Measurements from ENCODE around the gene ZNF45.
"Not testable (repeated sequence)": the region's sequence is repeated elsewhere in the genome, so short reads cannot be mapped to it uniquely, and the experiment has no call there.

Gene ZNF45

GRCh38 chr19:43934985-43935708 is at the start of gene ZNF45:
Gene ZNF45 (minus strand): TSS chr19:43935282. CDS start chr19:43922185, 13,097 bp downstream.
- DNase-seq (ENCODE audit: extremely low read depth in 1 of 2, low read depth in 1 of 2) = peak; percentile 68 to 75

- DNase-seq (ENCODE audit: extremely low read depth in 1 of 2, low read depth in 1 of 2) = no peak
Measured at GRCh38 chr19:43984687-43985000, 49.6 kb upstream of the ZNF45 start.

DNA sequence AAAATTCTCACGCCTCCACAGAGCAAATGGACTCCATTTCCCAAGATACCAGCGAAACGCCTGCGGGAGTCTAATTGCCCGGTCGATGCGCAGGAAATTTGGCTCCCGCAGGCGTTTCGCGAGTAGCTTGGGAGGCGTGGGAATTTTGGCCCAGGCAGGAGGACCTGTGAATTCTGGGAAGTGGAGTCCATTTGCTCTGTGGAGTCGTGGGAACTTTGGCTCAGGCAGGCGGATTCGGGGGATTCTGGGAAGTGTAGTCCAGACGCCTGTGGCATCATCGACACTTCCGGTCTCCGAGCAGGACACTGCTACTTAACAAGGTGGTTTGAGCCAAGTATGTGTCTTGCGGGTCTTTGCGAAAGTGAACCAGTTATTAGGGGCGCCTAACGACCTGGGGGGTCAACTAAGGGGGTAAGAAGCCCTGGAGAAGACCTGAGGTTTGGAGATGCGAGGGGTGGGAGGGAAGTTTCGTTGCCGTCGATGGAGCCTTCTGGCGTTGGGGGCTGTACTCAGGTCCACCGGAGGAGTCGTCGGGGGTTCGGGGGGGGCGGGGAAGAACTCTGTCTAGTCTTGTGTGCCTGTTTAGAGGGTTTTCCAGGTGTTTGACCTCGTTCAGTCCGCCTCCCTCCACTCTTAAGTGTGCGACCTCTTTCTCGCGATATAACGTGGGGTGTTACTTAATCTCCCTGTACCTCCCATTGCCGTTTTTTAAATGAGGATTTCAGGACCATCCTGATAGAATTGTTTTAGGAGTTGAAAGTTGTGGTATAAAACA is 49.0 kb upstream of the ZNF45 start, which contains the start of gene ZNF155:
Gene ZNF155 (plus strand): TSS at position 277 of the 775 bp plus-strand sequence. CDS start 4,356 bp downstream, outside the sequence.
- peak; percentile 38 to 41 for DNase-seq (ENCODE audit: extremely low read depth in 1 of 2, low read depth in 1 of 2)

GRCh38 chr19:43983544-43983911 is 48.4 kb upstream of the ZNF45 start:
- no peak for DNase-seq (ENCODE audit: extremely low read depth in 1 of 2, low read depth in 1 of 2)

DNA sequence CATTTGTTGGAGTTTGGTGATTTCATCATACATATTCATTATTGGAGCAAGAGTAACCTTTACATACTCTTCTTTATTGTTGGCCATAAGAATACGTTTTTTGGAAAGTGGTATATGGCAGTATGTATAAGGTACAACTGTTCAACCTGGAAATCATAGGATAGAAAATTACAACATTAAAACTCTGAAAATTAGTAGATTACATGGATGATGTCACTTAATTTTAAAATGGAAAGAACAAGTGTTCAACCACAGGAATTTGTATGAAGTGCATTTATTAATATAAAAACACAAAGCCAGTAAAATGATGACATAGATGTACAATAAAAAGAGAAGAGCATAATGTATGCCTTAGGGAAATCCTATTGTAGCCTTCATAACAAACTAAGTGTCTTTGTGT is 41.6 kb upstream of the ZNF45 start:
- DNase-seq (ENCODE audit: extremely low read depth in 1 of 2, low read depth in 1 of 2) = no peak

- DNase-seq (ENCODE audit: extremely low read depth in 1 of 2, low read depth in 1 of 2) = no peak
Measured at GRCh38 chr19:43966079-43966694, 31.1 kb upstream of the ZNF45 start.

DNA sequence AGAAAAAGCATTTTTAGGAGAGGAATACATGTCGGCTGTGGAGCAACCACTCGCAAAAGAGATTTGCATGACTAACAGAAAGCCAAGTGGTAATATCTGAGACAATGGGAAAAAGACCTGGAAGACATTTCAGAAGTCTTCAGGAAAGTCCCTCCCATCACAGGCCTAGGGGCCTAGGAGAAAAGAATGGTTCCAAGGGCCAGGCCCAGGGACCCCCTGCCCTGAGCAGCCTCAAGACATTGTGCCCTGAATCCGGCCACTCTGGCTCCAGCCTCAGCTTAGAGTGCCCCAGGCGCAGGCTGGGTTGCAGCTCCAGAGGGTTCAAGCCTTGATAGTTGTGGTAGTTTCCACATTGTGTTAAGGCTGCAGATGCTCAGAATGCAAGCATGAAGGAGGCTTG is 25.3 kb upstream of the ZNF45 start:
- no peak for DNase-seq (ENCODE audit: extremely low read depth in 1 of 2, low read depth in 1 of 2)

GRCh38 chr19:43957891-43958290 is 22.8 kb upstream of the ZNF45 start:
- no peak for DNase-seq (ENCODE audit: extremely low read depth in 1 of 2, low read depth in 1 of 2)

- no peak for DNase-seq (ENCODE audit: extremely low read depth in 1 of 2, low read depth in 1 of 2)
Measured at GRCh38 chr19:43956827-43957226, 21.7 kb upstream of the ZNF45 start.

GRCh38 chr19:43950834-43951645 is 16.0 kb upstream of the ZNF45 start, which contains the start of gene ZNF221:
Gene ZNF221 (plus strand): TSS chr19:43951228. CDS start chr19:43962727, 11,499 bp downstream.
- no peak for DNase-seq (ENCODE audit: extremely low read depth in 1 of 2, low read depth in 1 of 2)

DNA sequence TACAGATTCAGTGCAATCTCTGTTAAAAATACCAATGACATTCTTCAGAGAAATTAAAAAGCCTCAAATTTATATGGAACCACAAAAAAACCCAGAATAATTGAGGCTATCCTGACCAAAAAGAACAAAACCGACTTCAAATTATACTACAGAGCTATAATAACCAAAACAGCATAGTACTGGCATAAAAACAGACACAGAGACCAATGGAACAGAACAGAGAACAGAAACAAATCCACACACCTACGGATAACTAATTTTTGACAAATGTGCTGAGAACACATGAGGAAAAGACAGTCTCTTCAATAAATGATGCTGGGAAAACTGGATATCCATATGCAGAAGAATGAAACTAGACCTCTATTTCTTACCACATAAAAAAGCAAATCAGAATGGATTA is 14.7 kb upstream of the ZNF45 start:
- DNase-seq (ENCODE audit: extremely low read depth in 1 of 2, low read depth in 1 of 2) = not testable (repeated sequence)

DNA sequence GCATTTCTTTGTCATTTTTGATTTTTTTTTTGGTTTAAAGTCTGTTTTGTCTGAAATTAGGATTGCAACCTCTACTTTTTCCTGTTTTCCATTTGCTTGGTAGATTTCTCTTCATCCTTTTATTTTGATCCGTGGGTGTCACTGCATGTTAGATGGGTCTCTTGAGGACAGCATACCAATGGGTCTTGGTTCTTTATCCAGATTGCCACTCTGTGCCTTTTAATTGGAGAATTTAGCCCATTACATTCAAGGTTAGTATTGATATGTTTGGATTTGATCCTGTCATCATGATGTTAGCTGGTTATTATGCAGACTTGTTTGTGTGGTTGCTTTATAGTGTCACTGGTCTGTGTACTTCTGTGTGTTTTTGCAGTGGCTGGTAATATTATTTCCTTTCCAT is 12.3 kb upstream of the ZNF45 start:
- not testable (repeated sequence) for DNase-seq (ENCODE audit: extremely low read depth in 1 of 2, low read depth in 1 of 2)

DNA sequence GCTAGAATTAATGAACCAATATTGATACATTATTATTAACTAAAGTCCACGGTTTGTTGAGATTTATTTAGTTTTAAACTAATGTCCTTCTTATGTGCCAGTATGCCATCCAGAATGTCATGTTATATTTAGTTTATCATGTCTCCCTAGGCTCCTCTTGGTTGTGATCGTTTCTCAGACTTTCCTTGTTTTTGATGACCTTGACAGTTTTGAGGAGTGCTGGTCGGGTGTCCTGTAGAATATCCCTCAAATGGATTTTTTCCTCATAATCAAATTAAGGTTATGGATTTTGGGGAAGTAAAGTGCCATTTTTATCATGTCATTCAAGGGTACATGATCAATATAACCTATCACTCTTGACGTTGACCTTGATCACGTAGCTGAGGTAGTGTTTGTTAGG is 6.1 kb upstream of the ZNF45 start:
- no peak for DNase-seq (ENCODE audit: extremely low read depth in 1 of 2, low read depth in 1 of 2)

DNA sequence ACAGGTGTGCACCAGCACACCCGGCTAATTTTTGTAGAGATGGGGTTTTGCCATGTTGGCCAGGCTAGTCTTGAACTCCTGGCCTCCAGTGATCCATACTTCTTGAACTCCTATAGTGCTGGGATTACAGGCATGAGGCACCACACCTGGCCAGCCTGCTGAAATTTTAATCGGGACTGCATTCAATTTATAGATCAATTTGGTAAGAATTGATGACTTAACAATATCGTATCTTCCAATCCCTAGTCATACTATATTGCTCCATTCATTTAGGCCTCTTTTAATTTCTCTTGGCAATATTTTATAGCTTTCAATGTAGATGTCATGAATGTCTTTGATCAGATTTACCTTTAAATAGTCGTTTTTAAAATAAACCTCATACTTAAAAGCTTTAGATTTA is 5.6 kb upstream of the ZNF45 start:
- no peak for DNase-seq (ENCODE audit: extremely low read depth in 1 of 2, low read depth in 1 of 2)

- DNase-seq (ENCODE audit: extremely low read depth in 1 of 2, low read depth in 1 of 2) = no peak
Measured at GRCh38 chr19:43939557-43940260, 4.6 kb upstream of the ZNF45 start.

DNA sequence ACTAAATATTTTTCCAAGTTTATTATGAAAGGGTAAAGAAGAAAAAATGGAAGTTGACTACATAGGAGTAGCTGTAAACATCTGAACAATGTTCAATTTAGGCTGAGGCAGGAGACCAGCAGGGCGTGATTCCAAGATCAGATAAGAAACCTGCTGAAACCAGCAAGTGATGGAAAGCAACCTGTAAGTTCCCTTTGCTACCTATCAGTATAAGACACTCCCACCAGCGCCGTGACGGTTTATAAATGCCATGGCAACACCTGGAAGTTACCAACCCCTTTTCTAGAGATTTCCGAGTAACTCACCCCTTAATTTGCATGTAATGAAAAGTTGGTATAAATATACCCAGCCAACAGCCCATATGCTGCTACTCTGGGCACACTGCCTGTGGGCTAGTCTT is 1.1 kb upstream of the ZNF45 start:
- DNase-seq (ENCODE audit: extremely low read depth in 1 of 2, low read depth in 1 of 2) = no peak

GRCh38 chr19:43934055-43934984 is 762 bp downstream of the ZNF45 start:
- no peak for DNase-seq (ENCODE audit: extremely low read depth in 1 of 2, low read depth in 1 of 2)

DNA sequence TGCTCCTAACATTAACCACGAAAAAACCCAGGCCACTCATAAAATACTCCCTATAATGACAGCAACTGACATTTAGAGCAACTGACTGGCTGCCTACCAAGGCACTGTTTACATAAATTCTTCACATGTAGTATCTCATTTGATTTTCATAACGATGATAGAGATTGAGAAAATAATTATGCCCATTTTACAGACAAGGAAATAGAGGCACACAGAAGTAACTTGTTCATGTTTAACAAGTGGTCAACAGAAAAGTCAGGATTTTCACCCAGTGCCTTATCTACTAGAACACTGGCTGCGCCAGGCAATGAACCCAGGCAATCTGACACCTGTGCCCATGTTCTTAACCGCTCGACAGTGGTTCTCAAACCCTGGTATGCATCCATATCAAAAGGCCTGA is 6.3 kb downstream of the ZNF45 start:
- no peak for DNase-seq (ENCODE audit: extremely low read depth in 1 of 2, low read depth in 1 of 2)

DNA sequence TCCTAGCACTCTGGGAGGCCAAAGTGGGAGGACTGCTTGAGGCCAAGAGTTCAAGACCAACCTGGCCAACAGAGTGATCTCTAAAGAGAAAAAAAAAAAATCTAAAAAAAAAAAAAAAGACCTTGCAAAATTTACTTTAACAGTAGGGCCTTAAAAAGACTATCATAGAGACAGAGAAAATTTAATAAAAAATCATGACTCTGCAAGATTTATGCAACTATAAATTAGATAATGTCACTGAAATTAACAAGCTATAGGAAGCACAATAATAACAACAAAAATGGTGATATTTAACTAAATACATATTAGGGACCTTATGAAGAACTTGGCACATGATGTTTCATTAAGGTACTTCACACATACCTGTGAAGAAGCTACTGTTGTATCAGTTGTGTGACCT is 11.2 kb downstream of the ZNF45 start:
- DNase-seq (ENCODE audit: extremely low read depth in 1 of 2, low read depth in 1 of 2) = no peak

All from activated CD8-positive, alpha-beta memory T cell treated with anti-CD3 and anti-CD28 coated beads for 1 hour (primary cell).